RWPE2 (cell line): ENCODE measurements around the gene CA5B.

Source experiments
- ATAC-seq: fragments of 200-7000 bp; cut with Tn5 transposase; 3 replicates; pipeline ENCODE4 v1.9.1; 2021; ENCODE audit warnings: low read depth
- DNase-seq: peaks from one replicate; pipeline ENCODE4 v3.0.0-alpha.2; 2020; ENCODE audit warnings: low spot score
- H3K27ac ChIP-seq: fragments of 450-650 bp; 2 replicates; pipeline ENCODE4 v1.5.1; 2017; ENCODE audit warnings: mild to moderate bottlenecking; ENCODE audit not compliant: poor library complexity, severe bottlenecking
- H3K27me3 ChIP-seq: fragments of 250-450 bp; sonication (Bioruptor Pico); 2 replicates; pipeline ENCODE4 v1.5.1; 2021; ENCODE audit warnings: mild to moderate bottlenecking, moderate library complexity; ENCODE audit not compliant: insufficient read depth, poor library complexity, severe bottlenecking
- H3K36me3 ChIP-seq: fragments of 250-450 bp; sonication (Bioruptor Pico); 2 replicates; pipeline ENCODE4 v1.5.1; 2020; ENCODE audit warnings: low read depth, mild to moderate bottlenecking, moderate library complexity
- H3K4me1 ChIP-seq: fragments of 250-450 bp; sonication (Bioruptor Pico); 2 replicates; pipeline ENCODE4 v1.5.1; 2021; ENCODE audit warnings: mild to moderate bottlenecking, moderate library complexity; ENCODE audit not compliant: insufficient read depth, poor library complexity, severe bottlenecking
- H3K4me3 ChIP-seq: fragments of 250-450 bp; sonication (Bioruptor Pico); 2 replicates; pipeline ENCODE4 v1.5.1; 2021; ENCODE audit warnings: mild to moderate bottlenecking, moderate library complexity; ENCODE audit not compliant: severe bottlenecking
- H3K9me3 ChIP-seq: fragments of 250-450 bp; sonication (Bioruptor Pico); 2 replicates; pipeline ENCODE4 v1.5.1; 2021; ENCODE audit warnings: mild to moderate bottlenecking, moderate library complexity; ENCODE audit not compliant: severe bottlenecking
- CTCF ChIP-seq: fragments of 450-650 bp; IDR thresholded peaks from one replicate; pipeline ENCODE4 v1.5.1; 2017; ENCODE audit warnings: mild to moderate bottlenecking, moderate library complexity; ENCODE audit not compliant: poor library complexity, severe bottlenecking

Gene CA5B

GRCh38 chrX:15714529-15714928 is 23.5 kb upstream of the CA5B start:
- TF ChIP-seq CTCF = no peak
- no peaks in the 10 kb centered on the region for H3K9me3 ChIP-seq
- no peak overlapping the region for H3K27ac ChIP-seq
- ATAC-seq = peak; percentile 52
- no peaks in the 10 kb centered on the region for H3K36me3 ChIP-seq
- no peaks in the 10 kb centered on the region for H3K27me3 ChIP-seq
- H3K4me1 ChIP-seq = no peaks in the 10 kb centered on the region
- no peak overlapping the region for H3K4me3 ChIP-seq
- DNase-seq = no peak

GRCh38 chrX:15718283-15718970 is 19.6 kb upstream of the CA5B start:
- Histone ChIP-seq H3K27me3 (no peaks in the 10 kb centered on the region), H3K9me3 (no peaks in the 10 kb centered on the region), H3K4me1 (no peaks in the 10 kb centered on the region), H3K36me3 (no peaks in the 10 kb centered on the region), H3K4me3 (no peak overlapping the region), H3K27ac (no peak overlapping the region)
- DNase-seq = no peak
- no peak for TF ChIP-seq CTCF
- ATAC-seq = peak; percentile 44; the same call in 2 of the 3 replicates

GRCh38 chrX:15719324-15719968 is 18.6 kb upstream of the CA5B start:
- no peak overlapping the region for H3K4me3 ChIP-seq
- no peaks in the 10 kb centered on the region for H3K9me3 ChIP-seq
- no peak for TF ChIP-seq CTCF
- no peak overlapping the region for H3K27ac ChIP-seq
- DNase-seq = no peak
- H3K27me3 ChIP-seq = no peaks in the 10 kb centered on the region
- no peak for ATAC-seq
- H3K4me1 ChIP-seq = no peaks in the 10 kb centered on the region
- no peaks in the 10 kb centered on the region for H3K36me3 ChIP-seq

GRCh38 chrX:15721911-15722310 is 16.2 kb upstream of the CA5B start:
- Histone ChIP-seq H3K4me3 (no peak overlapping the region), H3K4me1 (no peaks in the 10 kb centered on the region), H3K27ac (no peak overlapping the region), H3K36me3 (no peaks in the 10 kb centered on the region), H3K27me3 (no peaks in the 10 kb centered on the region), H3K9me3 (no peaks in the 10 kb centered on the region)
- DNase-seq (no peak), ATAC-seq (no peak)
- TF ChIP-seq CTCF = no peak
